ENCODE results near the gene DCTD.
"Not testable (repeated sequence)": the region's sequence is repeated elsewhere in the genome, so short reads cannot be mapped to it uniquely, and the experiment has no call there.

DCTD gene

DNA sequence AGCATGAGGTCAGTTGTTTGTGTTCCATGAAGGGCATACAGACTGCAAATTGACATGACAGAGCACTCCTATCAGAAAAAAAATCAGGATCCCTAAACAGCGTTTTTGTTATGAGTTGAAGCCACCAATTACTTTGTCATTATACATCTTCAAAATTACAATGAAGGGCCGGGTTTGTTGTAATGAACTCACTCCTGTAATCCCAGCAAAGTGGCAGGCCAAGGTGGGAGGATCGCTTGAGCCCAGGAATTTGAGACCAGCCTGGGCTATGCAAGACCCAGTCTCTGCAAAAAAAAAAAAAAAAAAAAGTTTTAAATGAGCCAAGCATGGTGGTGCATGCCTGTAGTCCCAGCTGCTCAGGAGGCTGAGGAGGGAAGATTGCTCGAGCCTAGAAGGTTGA lies 3.5 kb upstream of the DCTD start:
- DNase-seq, result no peak

DNA sequence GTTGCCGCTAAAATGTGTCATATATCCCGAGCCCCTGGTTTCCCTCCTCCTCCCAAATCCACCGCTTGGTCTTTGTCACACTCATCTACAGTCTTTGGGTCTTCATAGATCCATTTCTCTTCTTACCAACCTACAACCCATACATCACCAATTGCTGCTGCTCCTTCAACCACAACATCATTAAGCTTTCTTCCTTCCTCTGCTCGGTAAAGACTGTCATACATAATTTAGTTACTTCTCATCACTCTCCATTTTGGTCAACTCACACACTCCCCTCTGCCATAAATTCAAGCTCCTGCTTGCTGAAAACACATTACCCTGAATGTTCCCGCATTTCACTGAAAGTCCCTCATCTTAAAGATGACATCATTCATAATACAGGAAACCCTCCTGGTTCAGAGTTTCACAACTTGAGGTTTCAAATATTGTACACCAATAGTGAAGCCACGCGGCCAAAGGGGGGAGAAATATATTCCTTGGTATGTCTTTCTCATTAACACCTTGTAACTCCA lies 1.7 kb upstream of the DCTD start:
- DNase-seq, result no peak

DNA sequence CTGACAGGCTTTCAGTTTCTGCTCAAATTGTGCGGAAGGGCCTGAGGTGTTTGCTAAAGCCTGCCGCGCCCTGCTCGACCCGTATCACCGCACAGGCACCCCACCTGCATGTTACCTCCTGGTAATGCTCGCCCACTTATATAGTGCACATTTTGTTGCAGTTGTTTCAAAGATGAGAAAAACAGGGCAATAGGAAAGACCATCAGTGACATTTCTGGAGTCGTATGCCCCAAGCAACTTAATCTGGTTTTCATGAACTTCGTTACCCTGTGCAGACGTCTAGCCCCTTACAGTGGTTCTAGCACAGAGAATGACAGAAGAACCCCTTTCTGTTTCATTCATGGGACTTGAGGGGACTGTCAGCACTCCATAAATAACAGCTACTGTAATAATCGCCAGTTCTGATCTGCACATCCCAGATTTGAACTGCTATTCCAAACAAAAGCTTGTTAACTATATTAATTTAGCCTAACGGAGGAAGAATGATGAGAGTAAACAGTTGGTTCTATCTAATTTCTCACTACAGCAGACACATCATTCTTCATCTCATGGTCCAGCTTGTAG lies 940 bp upstream of the DCTD start:
- no peak for DNase-seq

DNA sequence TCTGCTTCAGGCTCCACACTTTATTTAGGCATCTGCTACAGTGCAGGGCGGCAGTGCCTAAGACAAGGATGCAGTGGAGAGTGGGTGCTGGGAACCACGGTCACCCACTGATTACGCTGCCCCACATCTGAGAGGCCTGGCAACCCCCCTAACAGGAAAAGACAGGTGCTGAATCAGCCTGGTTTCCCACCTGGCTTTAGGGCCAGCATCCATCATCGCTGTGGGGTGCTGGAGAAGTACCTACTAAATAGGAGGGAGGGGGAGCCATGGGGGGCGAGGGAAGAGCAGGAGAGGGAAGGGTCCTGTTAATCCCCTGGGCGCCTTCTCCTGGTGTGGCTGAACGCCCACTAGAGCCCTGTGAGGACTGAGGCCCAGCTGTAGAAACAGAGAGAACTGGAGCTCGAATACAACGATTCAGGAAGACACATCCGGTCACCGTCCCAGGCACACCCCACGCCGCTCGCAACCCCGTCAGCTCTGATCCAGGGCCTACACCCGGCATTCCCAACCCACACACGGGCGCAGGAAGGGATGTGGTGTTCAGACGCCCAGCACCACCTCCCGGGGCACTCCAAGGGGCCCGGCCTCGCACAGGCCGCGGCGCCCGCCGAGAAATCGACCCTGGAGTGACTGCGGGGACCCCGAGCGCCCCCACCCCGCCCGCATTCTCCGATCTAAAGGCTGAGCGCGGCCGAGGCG lies 554 bp downstream of the DCTD start:
- DNase-seq, result peak in 1 of 2 experiments; percentile 16

DNA sequence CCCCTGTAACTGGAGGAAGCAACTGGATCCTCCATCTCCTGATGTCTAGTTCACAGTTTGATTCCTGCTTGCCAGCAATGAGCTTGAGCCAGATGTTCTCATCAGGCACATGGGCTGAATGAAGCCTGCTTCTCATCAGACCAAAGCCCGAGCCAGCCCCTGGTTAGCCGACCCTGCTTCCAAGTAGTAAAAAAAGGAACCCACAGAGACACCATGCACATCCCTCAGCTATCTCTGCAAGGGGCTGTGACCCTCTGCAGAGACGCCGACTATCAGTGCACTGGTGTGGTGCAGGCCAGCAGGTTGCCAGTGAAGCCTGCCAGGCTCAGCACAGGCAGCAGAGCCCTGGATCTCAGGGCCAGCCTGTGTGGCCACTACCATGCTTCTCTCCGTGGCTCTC lies 2.8 kb downstream of the DCTD start:
- no peak for DNase-seq

DNA sequence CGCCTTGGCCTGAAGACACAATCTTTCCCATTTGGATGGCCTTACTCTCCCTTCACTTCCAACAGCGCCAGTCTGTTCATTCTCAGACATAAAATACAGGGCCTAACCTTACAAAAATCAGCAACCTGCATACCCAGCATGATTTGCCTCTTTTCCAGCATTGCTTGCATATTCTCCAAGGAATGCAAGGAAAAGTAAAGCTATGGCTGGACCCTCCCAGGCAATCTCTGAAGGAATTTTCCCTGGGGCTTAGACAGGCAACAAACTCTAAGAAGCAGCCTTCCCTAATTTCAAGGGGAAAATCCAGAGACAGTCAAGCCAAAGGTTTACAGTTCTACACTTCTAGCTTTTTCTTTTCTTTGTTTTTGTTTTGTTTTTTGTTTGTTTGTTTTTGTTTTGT lies 3.6 kb downstream of the DCTD start:
- no peak for DNase-seq

DNA sequence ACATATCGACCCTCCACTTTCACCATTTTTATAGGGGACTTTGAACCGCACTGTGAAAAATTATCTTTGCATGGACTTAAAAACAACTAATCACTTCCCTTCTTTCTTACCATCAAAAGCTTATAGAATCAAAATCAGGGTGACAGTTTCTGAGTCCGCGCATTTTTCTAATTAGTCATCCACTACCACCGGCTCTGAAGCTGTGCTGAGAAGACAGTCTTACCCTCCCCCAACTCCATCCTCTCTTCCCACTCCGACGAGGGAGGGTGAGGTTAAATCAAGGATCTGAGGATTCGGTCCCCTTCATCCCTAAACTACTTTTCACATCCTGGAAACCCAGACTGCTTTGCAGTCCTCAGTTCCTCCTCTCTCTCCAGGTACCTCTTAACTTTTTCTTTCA lies 4.2 kb downstream of the DCTD start:
- no peak for DNase-seq

DNA sequence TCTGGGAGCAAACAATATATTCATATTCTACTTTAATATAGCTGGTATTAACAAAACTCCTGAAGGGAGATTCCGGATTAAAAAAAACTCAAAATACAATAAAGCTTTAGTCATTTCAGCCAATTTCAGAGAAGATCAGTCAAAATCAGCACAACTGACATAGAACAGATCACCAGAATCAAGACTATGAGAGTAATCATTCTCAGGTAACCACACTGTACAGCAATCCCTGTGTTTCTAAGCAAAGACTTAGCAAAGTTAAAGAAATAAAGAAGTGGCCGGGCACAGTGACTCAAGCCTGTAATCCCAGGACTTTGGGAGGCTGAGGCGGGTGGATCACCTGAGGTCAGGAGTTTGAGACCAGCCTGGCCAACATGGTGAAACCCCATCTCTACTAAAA lies 9.1 kb downstream of the DCTD start:
- no peak for DNase-seq

DNA sequence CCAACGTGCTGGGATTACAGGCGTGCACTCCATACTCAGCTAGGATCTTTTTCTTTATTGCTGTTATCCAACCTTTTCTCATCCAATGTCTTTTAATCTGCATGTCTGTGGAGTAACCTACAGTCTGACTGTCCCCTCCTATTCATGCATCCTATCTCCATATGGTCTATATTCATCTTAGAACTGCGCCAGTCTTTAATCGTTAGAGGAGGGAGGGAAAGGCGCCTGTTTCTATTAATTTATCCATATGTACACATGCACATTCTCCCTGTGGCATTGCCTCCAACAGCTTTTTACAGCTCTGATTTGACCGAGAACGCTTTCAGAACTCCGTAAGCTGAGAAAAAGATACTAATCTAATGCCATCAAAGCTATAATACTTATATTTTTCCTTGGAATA lies 9.8 kb downstream of the DCTD start:
- DNase-seq, result no peak

DNA sequence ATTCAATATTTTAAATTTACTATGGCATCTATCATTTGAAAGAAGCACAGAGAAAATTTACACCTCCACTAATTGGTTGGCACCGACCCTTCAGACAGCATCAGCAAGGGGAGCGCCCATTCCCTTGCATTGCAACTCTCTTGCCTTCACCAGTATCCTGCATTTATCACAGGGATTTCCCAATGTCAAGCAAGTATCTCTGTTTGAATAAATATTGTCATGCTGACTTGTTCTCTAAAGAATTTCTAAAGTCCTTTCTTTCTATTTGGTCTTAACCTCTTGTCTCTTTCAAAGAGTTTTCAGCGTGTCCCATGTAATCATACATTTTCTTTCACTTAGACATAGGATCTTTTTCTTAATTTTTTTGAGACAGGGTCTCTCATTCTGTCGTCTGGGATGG lies 10.4 kb downstream of the DCTD start:
- DNase-seq, result no peak

DNA sequence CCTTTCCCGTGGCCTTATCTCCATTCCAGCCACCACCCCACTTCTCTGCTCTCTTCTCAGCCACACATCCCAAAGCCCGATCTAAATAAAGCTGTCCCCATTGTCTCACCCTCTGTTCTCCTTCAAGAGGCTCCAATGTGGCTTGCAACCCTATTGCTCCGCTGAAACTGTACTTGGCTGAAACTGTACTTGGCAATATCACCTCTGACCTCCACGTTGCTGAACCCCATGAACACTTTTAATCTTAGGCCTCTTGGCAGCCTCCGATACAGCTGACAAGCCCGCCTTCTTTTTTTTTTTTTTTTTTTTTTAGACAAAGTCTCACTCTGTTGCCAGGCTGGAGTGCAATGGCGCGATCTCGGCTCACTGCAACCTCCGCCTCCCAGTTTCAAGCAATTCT lies 12.1 kb downstream of the DCTD start:
- no peak for DNase-seq

DNA sequence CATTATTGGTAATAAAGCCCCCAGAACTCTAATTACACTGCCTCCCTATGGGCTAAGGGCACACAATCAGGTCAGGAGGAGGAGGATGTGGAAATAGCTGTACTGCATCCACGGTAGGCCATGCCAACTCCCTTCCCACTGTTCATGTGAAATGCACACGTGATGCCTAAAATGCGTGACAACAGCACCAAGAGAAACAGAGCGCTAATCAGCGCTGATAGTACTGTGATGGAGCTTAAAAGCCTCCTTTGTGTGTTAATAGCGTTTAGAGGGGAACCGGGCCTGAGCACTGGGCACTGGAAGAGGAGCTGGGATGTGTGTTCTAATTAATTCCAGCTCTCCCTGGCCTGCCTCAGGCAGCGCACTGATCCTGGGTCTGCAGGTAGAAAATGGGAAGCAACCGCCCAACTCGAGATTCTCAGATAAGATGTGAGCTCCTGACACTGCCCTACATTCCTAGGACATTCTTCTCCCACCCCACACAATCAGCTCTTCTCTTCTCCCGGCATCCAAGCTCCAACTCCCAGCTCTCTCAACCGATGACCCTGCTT lies 12.9 kb downstream of the DCTD start:
- DNase-seq, result no peak

DNA sequence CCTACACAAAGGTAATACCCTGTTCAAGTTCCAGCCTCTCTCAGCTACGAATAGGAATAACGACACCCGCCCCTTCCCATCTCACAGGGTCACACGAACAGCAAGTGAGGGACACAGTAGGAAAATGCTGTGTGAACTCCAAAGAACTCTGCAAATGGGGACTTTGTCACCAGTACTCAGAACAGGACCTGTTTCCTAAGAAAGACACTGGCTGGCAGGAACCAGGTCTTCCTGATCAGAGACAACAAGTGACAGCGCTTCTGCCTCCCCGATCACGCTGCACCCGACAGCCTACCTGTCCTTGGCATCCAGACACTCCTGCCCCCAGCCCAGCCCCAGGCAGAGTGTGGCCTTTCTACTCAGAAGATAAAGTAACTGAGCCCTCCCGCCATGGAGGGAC lies 14.2 kb downstream of the DCTD start:
- DNase-seq, result no peak

DNA sequence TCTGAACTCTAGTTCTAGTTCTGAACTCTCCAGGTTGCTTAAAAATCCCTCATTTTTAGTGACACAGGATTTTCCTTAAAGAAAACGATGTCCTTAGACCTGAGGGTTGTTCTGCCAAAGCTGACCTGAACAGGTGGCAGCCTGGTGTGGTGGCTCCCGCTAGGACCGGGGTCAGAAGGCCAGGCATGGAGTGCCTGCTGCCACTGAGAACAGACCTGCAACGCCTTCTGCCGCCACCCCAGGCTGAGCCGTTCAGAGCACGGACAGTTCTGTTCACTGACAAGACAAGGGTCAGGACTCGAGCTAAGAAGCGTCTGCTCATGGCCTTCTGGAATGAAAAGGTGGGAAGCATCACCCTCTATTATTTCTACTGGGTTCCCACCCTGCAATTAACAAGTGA lies 15.8 kb downstream of the DCTD start:
- DNase-seq, result no peak

DNA sequence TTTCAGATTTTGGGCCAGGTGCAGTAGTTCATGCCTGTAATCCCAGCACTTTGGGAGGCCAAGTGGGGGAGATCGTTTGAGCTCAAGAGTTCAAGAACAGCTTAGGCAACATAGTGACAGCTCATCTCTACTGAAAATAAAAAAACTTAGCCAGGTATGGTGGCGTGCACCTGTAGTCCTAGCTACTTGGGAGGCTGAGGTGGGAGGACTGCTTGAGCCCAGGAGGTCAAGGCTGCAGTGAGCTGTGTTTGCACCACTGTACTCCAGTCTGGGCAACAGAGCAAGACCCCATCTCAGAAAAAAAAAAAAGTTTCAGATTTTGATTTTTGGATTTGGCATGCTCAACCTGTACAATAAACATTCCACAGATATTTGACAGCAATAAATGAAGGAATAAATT lies 17.2 kb downstream of the DCTD start:
- not testable (repeated sequence) for DNase-seq

DNA sequence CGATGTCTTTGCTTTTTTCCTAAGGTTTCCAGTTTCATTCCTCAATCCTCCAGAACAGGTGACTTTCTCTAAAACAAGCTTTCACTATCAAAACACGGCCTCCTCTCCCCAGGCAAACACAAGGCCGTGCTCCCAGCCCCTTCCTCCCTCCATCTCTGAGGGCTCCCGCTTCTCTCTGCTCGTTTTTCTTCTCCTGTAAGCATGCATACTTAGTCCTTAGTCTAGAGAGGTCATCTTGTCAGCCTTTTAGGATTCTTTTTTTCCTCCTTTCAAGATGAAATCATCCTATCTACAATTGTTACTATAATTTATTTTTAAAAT lies 18.7 kb downstream of the DCTD start:
- no peak for DNase-seq

DNA sequence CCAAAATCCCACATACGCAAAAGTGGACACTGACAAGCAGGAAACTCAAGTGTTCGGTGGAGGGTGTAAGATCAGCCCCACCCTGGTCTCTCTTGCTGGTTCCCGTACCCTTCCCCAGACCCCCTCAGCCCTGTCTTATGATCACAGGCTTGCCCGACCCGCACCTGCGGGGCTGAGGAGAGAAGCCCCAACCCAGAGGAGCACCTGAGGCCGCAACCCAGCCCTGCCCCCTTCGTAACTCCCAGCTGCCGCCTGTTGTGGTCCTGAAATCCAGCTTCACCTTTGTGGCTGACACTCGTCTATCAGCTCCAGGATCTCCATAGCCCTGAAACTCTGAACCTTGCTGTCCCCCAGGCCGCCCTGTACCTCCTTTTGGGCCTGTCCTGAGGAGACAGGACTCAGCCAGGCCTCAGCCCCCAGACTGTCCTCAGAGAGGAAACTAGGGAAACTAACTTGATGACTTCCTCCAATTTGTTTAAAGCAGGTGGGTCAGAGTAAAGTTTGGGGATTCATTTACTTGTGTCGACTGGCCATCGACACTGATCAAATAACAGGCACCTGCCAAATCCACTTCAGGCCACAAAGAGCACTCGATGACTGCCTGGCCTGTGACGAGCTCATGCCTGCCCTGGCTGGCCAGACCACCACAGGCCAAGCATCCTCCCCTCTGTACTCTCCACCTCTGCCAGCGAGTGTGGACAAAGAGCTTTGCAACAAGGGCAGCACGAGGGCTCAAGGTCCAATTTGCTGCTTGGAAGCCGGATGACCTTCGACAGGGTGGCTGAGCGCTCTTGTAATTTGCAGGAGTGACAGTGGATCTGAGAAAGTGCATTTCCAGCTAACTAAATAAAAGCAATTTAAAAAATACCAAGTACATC lies 19.3 kb downstream of the DCTD start:
- DNase-seq, result no peak

DNA sequence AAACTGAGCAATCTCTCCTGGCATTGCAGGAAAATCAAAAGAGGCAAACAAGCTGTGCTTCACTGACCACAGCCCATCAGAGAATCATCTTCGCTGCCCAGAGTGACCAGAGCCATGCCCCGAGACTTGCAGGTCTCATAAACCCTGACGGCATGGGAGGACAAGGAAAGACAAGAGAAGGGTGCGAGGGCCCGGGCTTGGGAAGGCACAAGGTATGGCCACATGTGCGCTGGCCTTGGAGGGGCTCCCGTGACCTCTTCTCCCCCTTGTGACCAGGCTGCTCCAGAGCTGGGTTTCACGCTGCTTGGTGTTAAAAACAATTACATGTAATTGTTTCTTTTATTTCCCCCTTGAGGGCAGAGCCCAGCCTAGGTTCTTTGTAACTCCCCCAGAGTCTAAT lies 20.8 kb downstream of the DCTD start:
- no peak for DNase-seq

DNA sequence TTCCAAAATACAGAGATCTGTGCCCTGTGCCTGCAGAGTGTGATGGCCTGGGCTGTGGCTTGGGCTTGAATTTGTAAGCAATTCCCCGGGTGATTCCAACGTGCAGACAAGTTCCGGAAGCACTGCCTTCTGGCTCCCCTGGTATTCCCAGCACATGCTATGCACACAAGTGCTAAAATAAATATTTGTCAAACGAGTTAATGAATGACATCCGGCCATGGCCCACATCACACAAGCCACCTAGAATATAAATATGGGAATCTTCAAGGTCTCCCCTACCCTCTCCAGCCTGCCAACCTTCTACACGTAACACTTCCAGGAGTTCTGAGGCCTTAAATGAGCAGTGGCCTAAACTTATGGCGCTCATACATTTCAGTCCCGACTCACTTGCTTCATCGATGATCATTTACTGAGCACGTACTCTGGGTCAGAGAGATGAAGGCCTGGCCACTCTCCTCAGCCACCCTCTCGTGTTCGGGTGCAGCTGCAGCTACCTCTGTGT lies 21.3 kb downstream of the DCTD start:
- no peak for DNase-seq

DNA sequence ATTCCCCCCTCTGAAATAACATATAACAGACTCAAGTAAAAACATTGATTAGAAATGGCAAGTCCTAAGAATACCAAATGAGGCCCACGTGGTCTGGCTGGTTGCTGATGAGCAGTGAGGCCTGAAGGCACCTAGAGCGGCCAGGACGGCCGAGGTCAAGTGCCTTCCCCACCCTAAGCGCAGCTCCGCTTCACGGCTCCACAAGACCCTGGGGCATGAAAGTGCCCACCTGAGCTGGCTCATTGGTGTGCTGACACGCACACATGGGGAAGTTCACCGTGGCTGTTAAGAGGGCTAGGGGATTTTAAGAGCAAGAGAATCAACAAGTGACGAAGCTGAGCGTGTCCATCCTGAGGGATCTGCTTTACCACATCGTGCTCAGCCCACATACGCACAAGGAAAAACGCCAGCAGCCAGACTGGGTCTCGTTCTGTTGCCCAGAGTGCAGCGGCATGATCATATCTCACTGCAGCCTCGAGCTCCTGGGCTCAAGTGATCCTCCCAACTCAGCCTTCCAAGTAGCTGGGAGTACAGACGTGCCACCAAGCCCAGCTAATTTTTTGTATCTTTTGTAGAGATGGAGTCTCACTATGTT lies 22.4 kb downstream of the DCTD start:
- no peak for DNase-seq

DNA sequence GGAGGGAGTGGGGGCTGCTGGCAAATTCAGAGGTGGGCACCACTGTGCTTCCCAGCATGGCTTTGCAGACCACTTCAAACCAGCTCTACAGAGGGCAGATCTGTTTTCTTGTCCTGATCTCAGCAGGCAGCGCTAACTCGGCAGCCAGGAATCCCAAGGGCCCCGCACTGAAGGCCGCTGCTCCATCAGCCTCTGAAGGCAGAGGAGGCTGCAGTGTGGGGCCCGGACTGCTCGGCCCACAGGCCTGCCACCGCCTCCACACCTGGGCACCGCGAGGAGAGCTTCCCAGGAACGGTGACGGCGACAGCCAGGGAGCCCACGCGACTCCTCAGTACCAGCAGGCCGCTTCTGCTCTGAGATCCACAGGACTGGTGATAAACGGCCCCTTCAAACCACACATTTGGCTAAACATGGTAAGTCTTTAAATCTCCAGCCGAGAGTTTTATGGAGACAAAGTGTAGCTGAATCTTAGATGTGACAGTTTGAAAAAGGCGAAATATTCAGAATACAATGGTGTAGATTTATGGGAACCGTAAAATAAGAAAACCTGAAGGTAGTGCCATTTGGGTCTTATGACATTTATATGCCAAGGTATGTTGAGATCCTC lies 23.6 kb downstream of the DCTD start:
- no peak for DNase-seq

DNA sequence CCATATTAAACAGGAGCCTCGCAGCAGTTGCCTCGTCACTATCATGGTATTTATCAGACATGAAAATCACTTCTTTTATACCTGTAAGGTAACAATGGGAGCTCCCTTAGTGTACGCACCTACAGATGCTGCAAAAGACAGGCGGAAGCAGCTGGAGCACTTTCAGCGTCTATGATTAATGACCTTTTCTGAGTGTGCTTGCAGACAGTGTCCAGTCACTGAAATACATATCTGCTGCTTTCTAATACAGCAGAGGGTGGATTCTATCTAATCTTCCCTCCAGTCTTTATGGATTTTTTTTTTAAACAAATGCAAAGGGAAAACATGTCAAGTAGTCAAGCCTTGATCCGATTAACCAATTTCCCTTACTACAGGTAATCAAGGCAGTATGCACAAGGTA lies 24.1 kb downstream of the DCTD start:
- DNase-seq, result no peak

DNA sequence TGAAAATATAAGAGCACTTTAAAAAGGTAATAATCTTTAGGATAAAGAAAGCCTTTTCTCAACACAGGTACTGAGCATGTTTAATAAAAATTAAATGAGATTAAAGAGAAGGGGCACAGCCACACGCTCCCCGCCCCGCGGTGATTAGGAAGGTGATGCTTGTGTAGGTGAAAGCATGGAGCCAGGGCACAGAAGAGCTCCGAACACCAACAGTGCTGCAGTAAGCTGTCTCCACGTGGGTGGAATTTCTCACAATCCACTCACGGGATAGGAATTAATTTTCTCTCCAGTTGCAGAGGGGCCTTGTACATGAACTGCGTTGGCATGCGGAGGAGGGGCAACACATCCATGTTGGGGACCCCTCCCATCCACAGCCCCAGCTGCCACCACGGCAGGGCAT lies 27.0 kb downstream of the DCTD start:
- no peak for DNase-seq

Data from NCI-H446 (cell line).